Parathyroid adenoma (tissue), 2 donors: ENCODE results near the gene B4GALT4.

ENCODE experiments used
- H2AFZ ChIP-seq: fragments of 300-600 bp; sonication (generic); one replicate; pipeline ENCODE4 v1.7.0; 2017; ENCODE audit warnings: antibody characterized with exemption, mild to moderate bottlenecking
- H3K27ac ChIP-seq: fragments of 300-600 bp; sonication (generic); one replicate; pipeline ENCODE4 v1.7.0; 2017
- H3K27me3 ChIP-seq: fragments of 300-600 bp; sonication (generic); one replicate; pipeline ENCODE4 v1.7.0; 2017; ENCODE audit warnings: low read length; ENCODE audit not compliant: control insufficient read depth, insufficient read depth
- H3K36me3 ChIP-seq: fragments of 300-600 bp; sonication (generic); one replicate; pipeline ENCODE4 v1.7.0; 2017; ENCODE audit warnings: low read length; ENCODE audit not compliant: control insufficient read depth, insufficient read depth
- H3K4me1 ChIP-seq: fragments of 300-600 bp; sonication (generic); one replicate; pipeline ENCODE4 v1.7.0; 2017; ENCODE audit warnings: control low read depth
- H3K4me2 ChIP-seq: fragments of 300-600 bp; sonication (generic); one replicate; pipeline ENCODE4 v1.7.0; 2017; ENCODE audit warnings: low read length
- H3K4me3 ChIP-seq: fragments of 300-600 bp; sonication (generic); one replicate; pipeline ENCODE4 v1.7.0; 2017; ENCODE audit warnings: low read depth, low read length
- H3K79me2 ChIP-seq: fragments of 300-600 bp; sonication (generic); one replicate; pipeline ENCODE4 v1.7.0; 2017; ENCODE audit warnings: control low read depth
- H3K9ac ChIP-seq: fragments of 300-600 bp; sonication (generic); one replicate; pipeline ENCODE4 v1.7.0; 2017; ENCODE audit warnings: mild to moderate bottlenecking
- H3K9me3 ChIP-seq: fragments of 300-600 bp; sonication (generic); one replicate; pipeline ENCODE4 v1.7.0; 2017; ENCODE audit warnings: low read length; ENCODE audit not compliant: control insufficient read depth
- CTCF ChIP-seq: fragments of 300-600 bp; sonication (generic); IDR thresholded peaks from one replicate; pipeline ENCODE4 v1.7.0; 2017; ENCODE audit warnings: antibody characterized with exemption, mild to moderate bottlenecking
- donor health status: primary hyperparathyroidism.

B4GALT4 gene

GRCh38 chr3:119220970-119221667 is 19.6 kb downstream of the B4GALT4 start:
- Histone ChIP-seq H3K9me3 (no peaks in the 10 kb centered on the region), H3K79me2 (peaks cover 3% of the 10 kb centered on the region), H3K27ac (no peak overlapping the region), H3K27me3 (no peaks in the 10 kb centered on the region), H2AFZ (no peak overlapping the region), H3K4me2 (no peak overlapping the region), H3K9ac (no peak overlapping the region), H3K4me1 (no peaks in the 10 kb centered on the region), H3K36me3 (no peaks in the 10 kb centered on the region), H3K4me3 (no peak overlapping the region)
- no peak for TF ChIP-seq CTCF

GRCh38 chr3:119220198-119220597 is 20.5 kb downstream of the B4GALT4 start:
- Histone ChIP-seq H3K9ac (no peak overlapping the region), H3K27ac (no peak overlapping the region), H3K4me2 (no peak overlapping the region), H3K9me3 (no peaks in the 10 kb centered on the region), H3K4me1 (no peaks in the 10 kb centered on the region), H3K36me3 (no peaks in the 10 kb centered on the region), H3K27me3 (no peaks in the 10 kb centered on the region), H3K79me2 (peaks cover 3% of the 10 kb centered on the region), H3K4me3 (no peak overlapping the region), H2AFZ (no peak overlapping the region)
- TF ChIP-seq CTCF = no peak

- H3K79me2 ChIP-seq = peaks cover 3% of the 10 kb centered on the region
- no peaks in the 10 kb centered on the region for H3K36me3 ChIP-seq
Observed at GRCh38 chr3:119219069-119219468, 21.6 kb downstream of the B4GALT4 start.

GRCh38 chr3:119211803-119212202 is 28.9 kb downstream of the B4GALT4 start:
- H3K4me2 ChIP-seq = no peak overlapping the region
- H3K9ac ChIP-seq = no peak overlapping the region
- no peak overlapping the region for H3K4me3 ChIP-seq
- H2AFZ ChIP-seq = no peak overlapping the region
- no peaks in the 10 kb centered on the region for H3K79me2 ChIP-seq
- no peaks in the 10 kb centered on the region for H3K4me1 ChIP-seq
- TF ChIP-seq CTCF = no peak
- H3K9me3 ChIP-seq = no peaks in the 10 kb centered on the region
- no peaks in the 10 kb centered on the region for H3K27me3 ChIP-seq
- H3K36me3 ChIP-seq = no peaks in the 10 kb centered on the region
- no peak overlapping the region for H3K27ac ChIP-seq

More at GRCh38 chr3:119219069-119219468, 21.6 kb downstream of the B4GALT4 start:
- Histone ChIP-seq H2AFZ (no peak overlapping the region), H3K27me3 (no peaks in the 10 kb centered on the region), H3K9ac (no peak overlapping the region), H3K9me3 (no peaks in the 10 kb centered on the region), H3K4me1 (no peaks in the 10 kb centered on the region), H3K27ac (no peak overlapping the region), H3K4me2 (no peak overlapping the region), H3K4me3 (no peak overlapping the region)
- no peak for TF ChIP-seq CTCF

- Histone ChIP-seq H3K9ac (no peak overlapping the region), H3K27me3 (no peaks in the 10 kb centered on the region), H3K27ac (no peak overlapping the region), H3K79me2 (no peaks in the 10 kb centered on the region), H2AFZ (no peak overlapping the region), H3K9me3 (no peaks in the 10 kb centered on the region), H3K4me2 (no peak overlapping the region), H3K36me3 (no peaks in the 10 kb centered on the region), H3K4me1 (no peaks in the 10 kb centered on the region), H3K4me3 (no peak overlapping the region)
- no peak for TF ChIP-seq CTCF
Observed at GRCh38 chr3:119211193-119211592, 29.5 kb downstream of the B4GALT4 start.
